Osteoblast (primary cell): ENCODE data around the gene KLHL21. TPM values are rescaled to one million over a fixed set of nuclear protein-coding genes. Genes with fewer than 3 reads are reported as not detected.
A peak's percentile ranks its signal among the peaks of the same experiment; 100 is the strongest.

Source experiments
- DNase-seq: peaks from one replicate; pipeline ENCODE4 v3.0.0; 2011; ENCODE audit warnings: low spot score, mixed read lengths; ENCODE audit not compliant: insufficient read length; ENCODE audit errors: missing footprints
- H2AFZ ChIP-seq: 2 replicates; pipeline ENCODE4 v1.6.0; 2011; ENCODE audit warnings: mild to moderate bottlenecking, low read length
- H3K27ac ChIP-seq: 2 replicates; pipeline ENCODE4 v1.5.1; 2011; ENCODE audit warnings: mild to moderate bottlenecking, low read depth, low read length, moderate library complexity
- H3K27me3 ChIP-seq: 2 replicates; pipeline ENCODE4 v1.6.0; 2012; ENCODE audit warnings: mild to moderate bottlenecking, control low read depth, inconsistent platforms, low read length, moderate library complexity; ENCODE audit not compliant: insufficient read depth
- H3K36me3 ChIP-seq: 2 replicates; pipeline ENCODE4 v1.5.1; 2011; ENCODE audit warnings: mild to moderate bottlenecking, low read length, control low read depth, moderate library complexity; ENCODE audit not compliant: insufficient read depth
- H3K4me1 ChIP-seq: 2 replicates; pipeline ENCODE4 v1.5.1; 2011; ENCODE audit warnings: mild to moderate bottlenecking, low read length, control low read depth, moderate library complexity; ENCODE audit not compliant: insufficient read depth
- H3K4me2 ChIP-seq: 2 replicates; pipeline ENCODE4 v1.6.0; 2011; ENCODE audit warnings: mild to moderate bottlenecking, low read length; ENCODE audit not compliant: insufficient read depth
- H3K4me3 ChIP-seq: fragments of 200-600 bp; sonication (generic); 3 replicates; pipeline ENCODE4 v1.5.1; 2012; ENCODE audit warnings: mild to moderate bottlenecking, low read length, inconsistent platforms; ENCODE audit not compliant: insufficient read depth
- H3K79me2 ChIP-seq: 2 replicates; pipeline ENCODE4 v1.6.0; 2012; ENCODE audit warnings: mild to moderate bottlenecking, low read length, control low read depth, inconsistent platforms; ENCODE audit not compliant: insufficient read depth
- H3K9me3 ChIP-seq: 2 replicates; pipeline ENCODE4 v1.5.1; 2011; ENCODE audit warnings: low read depth, low read length, control low read depth
- H4K20me1 ChIP-seq: 2 replicates; pipeline ENCODE4 v1.6.0; 2012; ENCODE audit warnings: mild to moderate bottlenecking, low read length, control low read depth; ENCODE audit not compliant: insufficient read depth
- CTCF ChIP-seq: IDR thresholded peaks from 2 replicates; pipeline ENCODE4 v1.5.1; 2011; ENCODE audit warnings: mild to moderate bottlenecking, low read depth, low read length, moderate library complexity; ENCODE audit errors: extremely low read depth
- total RNA-seq: library from RNA; depleted of rRNA; stranded (reverse); fragments of >200 nt; gene quantifications from 2 replicates; pipeline ENCODE4 v1.2.3, GENCODE V29; 2012

Gene KLHL21
- total RNA-seq, 1 donor: 86.1 TPM

- no peak for TF ChIP-seq CTCF
- DNase-seq: peak; percentile 98
- Histone ChIP-seq H3K27ac (no peak overlapping the region), H3K4me3 (peak overlapping the region; percentile 96), H3K79me2 (peaks cover 62% of the 10 kb centered on the region), H4K20me1 (peaks cover 34% of the 10 kb centered on the region), H3K4me1 (peaks cover 5% of the 10 kb centered on the region), H3K4me2 (peak overlapping the region; percentile 53), H3K36me3 (peaks cover 19% of the 10 kb centered on the region), H2AFZ (no peak overlapping the region), H3K9me3 (no peaks in the 10 kb centered on the region), H3K27me3 (no peaks in the 10 kb centered on the region)
These were observed 11.6 kb upstream of the KLHL21 start for GRCh38 chr1:6614019-6614928.

GRCh38 chr1:6613361-6614018 lies 10.8 kb upstream of the KLHL21 start, which contains the start of gene PHF13:
PHF13 (plus strand) TSS chr1:6613731; CDS start chr1:6614067, 336 bp downstream.
- H3K4me1 ChIP-seq: peaks cover 5% of the 10 kb centered on the region
- H3K36me3 ChIP-seq: peaks cover 19% of the 10 kb centered on the region
- H2AFZ ChIP-seq: peak within 1 kb of the TSS; percentile 90
- H4K20me1 ChIP-seq: peaks cover 27% of the 10 kb centered on the region
- H3K79me2 ChIP-seq: peaks cover 54% of the 10 kb centered on the region
- H3K9me3 ChIP-seq: no peaks in the 10 kb centered on the region
- H3K4me2 ChIP-seq: peak within 1 kb of the TSS; percentile 95
- peak within 1 kb of the TSS; percentile 77 for H3K27ac ChIP-seq
- no peaks in the 10 kb centered on the region for H3K27me3 ChIP-seq
- no peak for TF ChIP-seq CTCF
- H3K4me3 ChIP-seq: peak within 1 kb of the TSS; percentile 96
- peak; percentile 100 for DNase-seq

- Histone ChIP-seq H3K36me3 (peaks cover 12% of the 10 kb centered on the region), H3K79me2 (peaks cover 48% of the 10 kb centered on the region), H3K4me1 (peaks cover 5% of the 10 kb centered on the region), H2AFZ (peak overlapping the region; percentile 90), H4K20me1 (peaks cover 21% of the 10 kb centered on the region), H3K27ac (peak overlapping the region; percentile 77), H3K4me2 (peak overlapping the region; percentile 95), H3K27me3 (no peaks in the 10 kb centered on the region), H3K4me3 (peak overlapping the region; percentile 96), H3K9me3 (no peaks in the 10 kb centered on the region)
- TF ChIP-seq CTCF: no peak
- DNase-seq: peak; percentile 98
These were observed 10.1 kb upstream of the KLHL21 start for GRCh38 chr1:6612641-6613360.
